ENCODE results near the gene MYL12B.

DNA sequence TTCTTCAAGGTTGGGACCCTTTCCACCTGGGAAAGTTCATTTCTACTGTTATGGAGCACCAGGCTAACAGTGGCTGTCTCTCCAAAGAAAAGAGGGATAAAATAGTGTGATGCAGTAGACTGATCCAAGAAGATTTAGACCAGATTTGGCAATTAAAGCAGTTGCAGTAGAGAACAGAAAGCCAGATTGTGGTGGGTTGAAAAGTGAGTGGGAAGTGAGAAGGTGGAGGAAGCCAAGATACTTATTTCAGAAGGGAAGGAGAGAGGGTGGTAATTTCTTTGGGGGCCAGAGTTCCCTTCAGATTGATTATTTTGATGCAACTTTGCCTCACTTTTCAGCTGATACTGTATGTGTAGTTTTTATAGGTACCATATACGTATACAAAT is 8.0 kb downstream of the MYL12B start:
- TF ChIP-seq POLR2AphosphoS5 (IDR thresholded peaks at IDR 0.05; ENCODE audit: borderline replicate concordance, low read depth, low read length) (no peak), EZH2 (IDR thresholded peaks at IDR 0.05) (no peak), FOXP2 (optimal IDR thresholded peaks at IDR 0.05; ENCODE audit: control extremely low read depth, extremely low read length, insufficient read depth) (no peak)
